Activated T-cell treated with anti-CD3 and anti-CD28 coated beads for 4 hours (primary cell): ENCODE measurements around the gene RBM33.

ENCODE experiments used
- DNase-seq: peaks from one replicate; pipeline ENCODE4 v3.0.0-alpha.2; 2020

Gene RBM33

GRCh38 chr7:155752756-155753445, 108.4 kb downstream of the RBM33 start:
- no peak for DNase-seq

GRCh38 chr7:155753446-155753965, 109.0 kb downstream of the RBM33 start:
- DNase-seq: no peak

- no peak for DNase-seq
Observed at GRCh38 chr7:155754165-155754564, 109.7 kb downstream of the RBM33 start.

- no peak for DNase-seq
Observed at GRCh38 chr7:155755026-155755425, 110.6 kb downstream of the RBM33 start.

GRCh38 chr7:155756322-155756721, 111.9 kb downstream of the RBM33 start:
- DNase-seq: no peak

GRCh38 chr7:155758348-155758747, 113.9 kb downstream of the RBM33 start:
- DNase-seq: no peak

GRCh38 chr7:155759740-155760430, 115.4 kb downstream of the RBM33 start:
- DNase-seq: no peak

GRCh38 chr7:155761162-155761561, 116.7 kb downstream of the RBM33 start:
- no peak for DNase-seq

GRCh38 chr7:155762036-155762435, 117.6 kb downstream of the RBM33 start:
- DNase-seq: no peak

GRCh38 chr7:155762655-155763054, 118.2 kb downstream of the RBM33 start:
- no peak for DNase-seq

GRCh38 chr7:155763122-155763521, 118.7 kb downstream of the RBM33 start:
- no peak for DNase-seq

GRCh38 chr7:155763691-155764437, 119.4 kb downstream of the RBM33 start:
- peak; percentile 23 for DNase-seq

GRCh38 chr7:155764438-155764793, 120.0 kb downstream of the RBM33 start:
- DNase-seq: no peak

GRCh38 chr7:155765458-155765857, 121.0 kb downstream of the RBM33 start:
- no peak for DNase-seq

- DNase-seq: no peak
Observed at GRCh38 chr7:155766386-155766785, 121.9 kb downstream of the RBM33 start.

- DNase-seq: no peak
Observed at GRCh38 chr7:155766966-155767916, 122.8 kb downstream of the RBM33 start.

GRCh38 chr7:155769701-155770100, 125.2 kb downstream of the RBM33 start:
- no peak for DNase-seq

GRCh38 chr7:155770241-155770640, 125.8 kb downstream of the RBM33 start:
- DNase-seq: no peak

GRCh38 chr7:155773531-155773930, 129.1 kb downstream of the RBM33 start:
- DNase-seq: no peak

GRCh38 chr7:155774947-155775346, 130.5 kb downstream of the RBM33 start:
- DNase-seq: no peak

- no peak for DNase-seq
Observed at GRCh38 chr7:155775691-155776090, 131.2 kb downstream of the RBM33 start.

GRCh38 chr7:155776606-155777005, 132.1 kb downstream of the RBM33 start:
- no peak for DNase-seq

- DNase-seq: no peak
Observed at GRCh38 chr7:155778349-155778748, 133.9 kb downstream of the RBM33 start.
